ENCODE measurements around the gene KDM1A. TPM values are rescaled to one million over a fixed set of nuclear protein-coding genes. Genes with fewer than 3 reads are reported as not detected.

The KDM1A gene
- total and polyA plus RNA-seq, 10 of the 15 experiments (the other 5 are each of a cell fraction or from before 2014, with no cell fraction given) = 39.2 to 118 (median 98.9) TPM

GRCh38 chr1:23098463-23099170 is 79.3 kb downstream of the KDM1A start (continued):
- TF ChIP-seq NKRF (conservative IDR thresholded peaks at IDR 0.05) (no peak), ESRRA (IDR thresholded peaks at IDR 0.05; ENCODE audit: low read length) (no peak), E2F8 (IDR thresholded peaks at IDR 0.05; ENCODE audit: low read depth, partially characterized antibody) (no peak), USF1 (IDR thresholded peaks at IDR 0.05; ENCODE audit: borderline replicate concordance, extremely low read length, insufficient read depth, low read depth, low read length) (no peak), CTCF (IDR thresholded peaks at IDR 0.05 in 2 of 3, conservative IDR thresholded peaks at IDR 0.05 in 1 of 3; ENCODE audit: control insufficient read depth in 2 of 3, extremely low read depth in 1 of 3, insufficient read depth in 1 of 3, low read depth in 3 of 3, low read length in 3 of 3) (peak; percentile 88 to 98 (median 90)), SP1 (IDR thresholded peaks at IDR 0.05; ENCODE audit: low read depth, low read length) (no peak), RELA (IDR thresholded peaks at IDR 0.05; ENCODE audit: borderline replicate concordance, partially characterized antibody) (no peak), ZBTB40 (IDR thresholded peaks at IDR 0.05; ENCODE audit: borderline replicate concordance) (no peak), SMC3 (IDR thresholded peaks at IDR 0.05; ENCODE audit: borderline replicate concordance, low read length) (peak; percentile 99), BACH1 (IDR thresholded peaks at IDR 0.05; ENCODE audit: borderline replicate concordance) (no peak), TCF12 (IDR thresholded peaks at IDR 0.05; ENCODE audit: low read depth, low read length) (no peak), GABPA (IDR thresholded peaks at IDR 0.05; ENCODE audit: low read depth) (no peak), EED (IDR thresholded peaks at IDR 0.05; ENCODE audit: low read depth) (no peak), RAD51 (IDR thresholded peaks at IDR 0.05) (no peak), CBFB (IDR thresholded peaks at IDR 0.05; ENCODE audit: low read depth) (no peak), ZNF384 (IDR thresholded peaks at IDR 0.05; ENCODE audit: borderline replicate concordance, low read depth, low read length) (peak; percentile 60), POU2F2 (IDR thresholded peaks at IDR 0.05; ENCODE audit: borderline replicate concordance, low read depth, low read length) (no peak), TARDBP (IDR thresholded peaks at IDR 0.05; ENCODE audit: borderline replicate concordance) (no peak)

All from GM12878 (cell line).